ENCODE results near the gene OR10H4.
"Not testable (repeated sequence)": the region's sequence is repeated elsewhere in the genome, so short reads cannot be mapped to it uniquely, and the experiment has no call there.

DNA sequence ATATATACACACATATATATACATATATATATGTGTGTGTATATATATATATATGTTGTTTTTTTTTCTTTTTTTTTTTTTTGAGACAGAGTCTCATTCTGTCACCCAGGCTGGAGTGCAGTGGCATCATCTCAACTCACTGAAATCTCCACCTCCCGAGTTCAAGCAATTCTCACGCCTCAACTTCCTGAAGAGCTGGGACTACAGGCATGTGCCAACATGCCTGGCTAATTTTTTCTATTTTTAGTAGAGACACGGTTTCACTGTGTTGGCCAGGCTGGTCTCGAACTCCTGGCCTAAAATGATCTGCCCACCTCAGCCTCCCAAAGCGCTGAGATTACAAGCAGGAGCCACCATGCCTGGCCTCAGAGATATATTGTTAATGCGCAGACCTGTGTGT, 37.0 kb downstream of the OR10H4 start:
- not testable (repeated sequence) for TF ChIP-seq POLR2AphosphoS5 (IDR thresholded peaks at IDR 0.05; ENCODE audit: borderline replicate concordance, low read depth, low read length); EZH2 (IDR thresholded peaks at IDR 0.05); FOXP2 (optimal IDR thresholded peaks at IDR 0.05; ENCODE audit: control extremely low read depth, extremely low read length, insufficient read depth)
